ENCODE results near the gene F10.

GRCh38 chr13:113092776-113093579, 29.6 kb upstream of the F10 start:
- no peak for TF ChIP-seq POLR2A (IDR thresholded peaks at IDR 0.05)
- TF ChIP-seq, protein P1, sequence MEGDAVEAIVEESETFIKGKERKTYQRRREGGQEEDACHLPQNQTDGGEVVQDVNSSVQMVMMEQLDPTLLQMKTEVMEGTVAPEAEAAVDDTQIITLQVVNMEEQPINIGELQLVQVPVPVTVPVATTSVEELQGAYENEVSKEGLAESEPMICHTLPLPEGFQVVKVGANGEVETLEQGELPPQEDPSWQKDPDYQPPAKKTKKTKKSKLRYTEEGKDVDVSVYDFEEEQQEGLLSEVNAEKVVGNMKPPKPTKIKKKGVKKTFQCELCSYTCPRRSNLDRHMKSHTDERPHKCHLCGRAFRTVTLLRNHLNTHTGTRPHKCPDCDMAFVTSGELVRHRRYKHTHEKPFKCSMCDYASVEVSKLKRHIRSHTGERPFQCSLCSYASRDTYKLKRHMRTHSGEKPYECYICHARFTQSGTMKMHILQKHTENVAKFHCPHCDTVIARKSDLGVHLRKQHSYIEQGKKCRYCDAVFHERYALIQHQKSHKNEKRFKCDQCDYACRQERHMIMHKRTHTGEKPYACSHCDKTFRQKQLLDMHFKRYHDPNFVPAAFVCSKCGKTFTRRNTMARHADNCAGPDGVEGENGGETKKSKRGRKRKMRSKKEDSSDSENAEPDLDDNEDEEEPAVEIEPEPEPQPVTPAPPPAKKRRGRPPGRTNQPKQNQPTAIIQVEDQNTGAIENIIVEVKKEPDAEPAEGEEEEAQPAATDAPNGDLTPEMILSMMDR (IDR thresholded peaks at IDR 0.05): no peak
